HL-60 (cell line): ENCODE measurements around the gene ACP7.

Source experiments
- DNase-seq, 2 experiments: peaks; one replicate each; pipeline ENCODE4 v3.0.0-alpha.2; 2010 to 2020; ENCODE audit warnings: low read depth in 1 of 2, low spot score in 1 of 2
- H3K27ac ChIP-seq: fragments of 250-450 bp; sonication (Bioruptor Pico); replicated peaks from 2 replicates; pipeline ENCODE4 v1.5.1; 2020; ENCODE audit warnings: mild to moderate bottlenecking, moderate library complexity
- H3K27me3 ChIP-seq: fragments of 250-450 bp; sonication (Bioruptor Pico); 2 replicates; pipeline ENCODE4 v1.5.1; 2021; ENCODE audit warnings: mild to moderate bottlenecking, moderate library complexity; ENCODE audit not compliant: insufficient read depth, poor library complexity, severe bottlenecking
- H3K4me3 ChIP-seq: replicated peaks from 2 replicates; pipeline ENCODE4 v1.5.1; 2011; ENCODE audit warnings: mild to moderate bottlenecking, control low read depth, low read length; ENCODE audit not compliant: insufficient read depth
- CTCF ChIP-seq: IDR thresholded peaks from one replicate; pipeline ENCODE4 v1.5.1; 2011; ENCODE audit warnings: low read length, control low read depth, inconsistent platforms; ENCODE audit not compliant: insufficient read depth
- GABPA ChIP-seq: IDR thresholded peaks from 2 replicates; pipeline ENCODE4 v1.6.1; 2012; ENCODE audit warnings: low read depth
- POLR2AphosphoS5 ChIP-seq: IDR thresholded peaks from 2 replicates; pipeline ENCODE4 v1.6.1; 2012; ENCODE audit warnings: low read depth
- REST ChIP-seq: IDR thresholded peaks from 2 replicates; pipeline ENCODE4 v1.6.1; 2012; ENCODE audit warnings: low read depth; ENCODE audit not compliant: insufficient replicate concordance
- SPI1 ChIP-seq: IDR thresholded peaks from 2 replicates; pipeline ENCODE4 v1.6.1; 2012; ENCODE audit warnings: low read depth, mild to moderate bottlenecking, borderline replicate concordance

Gene ACP7

GRCh38 chr19:39158646-39159260 is 74.6 kb downstream of the ACP7 start:
- H3K27ac ChIP-seq = no peak overlapping the region
- no peak overlapping the region for H3K4me3 ChIP-seq
- no peaks in the 10 kb centered on the region for H3K27me3 ChIP-seq
- no peak for DNase-seq
- no peak for TF ChIP-seq POLR2AphosphoS5
- TF ChIP-seq CTCF = no peak
- TF ChIP-seq SPI1 = no peak
- no peak for TF ChIP-seq REST
- no peak for TF ChIP-seq GABPA

- Histone ChIP-seq H3K4me3 (no peak overlapping the region), H3K27me3 (no peaks in the 10 kb centered on the region), H3K27ac (no peak overlapping the region)
- no peak for DNase-seq
- no peak for TF ChIP-seq POLR2AphosphoS5
- no peak for TF ChIP-seq GABPA
- no peak for TF ChIP-seq REST
- TF ChIP-seq SPI1 = no peak
- TF ChIP-seq CTCF = no peak
These were observed 76.3 kb downstream of the ACP7 start for GRCh38 chr19:39160523-39160861.
